ENCODE measurements around the gene INPP5A.

GRCh38 chr10:132616996-132617736 is 79.6 kb downstream of the INPP5A start:
- TF ChIP-seq GLIS3 (CRISPR knock-in tag; IDR thresholded peaks at IDR 0.05) = no peak
- no peak for TF ChIP-seq ARNTL (CRISPR knock-in tag; IDR thresholded peaks at IDR 0.05; ENCODE audit: borderline replicate concordance, low read depth)
- TF ChIP-seq ISL1 (CRISPR knock-in tag; IDR thresholded peaks at IDR 0.05) = no peak
- TF ChIP-seq PPARA (CRISPR knock-in tag; IDR thresholded peaks at IDR 0.05; ENCODE audit: borderline replicate concordance) = no peak
- TF ChIP-seq PATZ1 (CRISPR knock-in tag; IDR thresholded peaks at IDR 0.05; ENCODE audit: borderline replicate concordance) = no peak
- TF ChIP-seq TCF4 (CRISPR knock-in tag; IDR thresholded peaks at IDR 0.05; ENCODE audit: borderline replicate concordance) = no peak
- TF ChIP-seq BACH2 (CRISPR knock-in tag; IDR thresholded peaks at IDR 0.05; ENCODE audit: borderline replicate concordance) = no peak
- no peak for TF ChIP-seq ZFP30 (CRISPR knock-in tag; IDR thresholded peaks at IDR 0.05)
- no peak for TF ChIP-seq POU6F1 (CRISPR knock-in tag; IDR thresholded peaks at IDR 0.05; ENCODE audit: borderline replicate concordance, low read depth)
- TF ChIP-seq CREB5 (CRISPR knock-in tag; IDR thresholded peaks at IDR 0.05; ENCODE audit: low read depth) = no peak
- no peak for TF ChIP-seq ZNF8 (CRISPR knock-in tag; IDR thresholded peaks at IDR 0.05)

Measured in SK-N-SH treated with all-trans-retinoic acid at 6 μM for 48 hours (cell line).